Activated CD8-positive, alpha-beta T cell treated with anti-CD3 and anti-CD28 coated beads for 36 hours (primary cell): ENCODE measurements around the gene MRPL19. TPM values are rescaled to one million over a fixed set of nuclear protein-coding genes. Genes with fewer than 3 reads are reported as not detected.

Experiments
- ATAC-seq: fragments of 200-7000 bp; cut with Tn5 transposase; one replicate; pipeline ENCODE4 v1.10.0; 2021; ENCODE audit warnings: mild to moderate bottlenecking, moderate library complexity
- CTCF ChIA-PET: fragments of 350-600 bp; sonication (Branson Sonifier 250); formaldehyde crosslinking; loops from one replicate; lab custom pipeline; 2021; ENCODE audit warnings: antibody characterized with exemption; lab: Charles Lee
- POLR2A ChIA-PET: fragments of 350-600 bp; sonication (Branson Sonifier 250); formaldehyde crosslinking; loops from one replicate; lab custom pipeline; 2021; ENCODE audit warnings: antibody characterized with exemption; lab: Charles Lee
- DNase-seq: peaks from one replicate; pipeline ENCODE4 v3.0.0-alpha.2; 2020
- H3K27ac Mint-ChIP-seq: one replicate; pipeline ENCODE4 v1.8.0; 2021; ENCODE audit warnings: mild to moderate bottlenecking, mixed read lengths
- H3K27me3 Mint-ChIP-seq: one replicate; pipeline ENCODE4 v1.8.0; 2021; ENCODE audit warnings: mixed read lengths
- H3K36me3 Mint-ChIP-seq: one replicate; pipeline ENCODE4 v1.8.0; 2021; ENCODE audit warnings: low read depth, mixed read lengths
- H3K4me1 Mint-ChIP-seq: one replicate; pipeline ENCODE4 v1.8.0; 2021; ENCODE audit warnings: low read depth, mixed read lengths
- H3K4me3 Mint-ChIP-seq: one replicate; pipeline ENCODE4 v1.8.0; 2021; ENCODE audit warnings: mild to moderate bottlenecking, moderate library complexity, mixed read lengths
- H3K9me3 Mint-ChIP-seq: one replicate; pipeline ENCODE4 v1.8.0; 2021; ENCODE audit warnings: mixed read lengths
- CTCF ChIP-seq: fragments of 200-600 bp; IDR thresholded peaks from one replicate; pipeline ENCODE4 v1.8.0; 2022; ENCODE audit warnings: antibody characterized with exemption, mild to moderate bottlenecking
- intact Hi-C: fragments of 100-400 bp; cut with micrococcal nuclease; formaldehyde crosslinking; loops from one replicate; pipeline ENCODE4 v1.10.0; 2022
- total RNA-seq, 2 experiments: library from RNA; stranded (reverse); gene quantifications; one replicate each; pipeline ENCODE4 v1.2.3, GENCODE V29; 2021

Gene MRPL19
- total RNA-seq, 2 experiments from 2014 or later, result 64.3 to 75.4 TPM

- ChIA-PET POLR2A (no interaction called here), CTCF (interaction anchor here (1.2 kb wide), 1 partner anchor 9 kb away, joined by 4 read pairs; no protein-coding TSS in a partner anchor)
- DNase-seq, result no peak
- Mint-ChIP-seq H3K4me3 (no peak overlapping the region), H3K36me3 (peaks cover 2% of the 10 kb centered on the region), H3K9me3 (peaks cover 2% of the 10 kb centered on the region), H3K27me3 (peaks cover 14% of the 10 kb centered on the region), H3K4me1 (no peaks in the 10 kb centered on the region), H3K27ac (no peak overlapping the region)
- TF ChIP-seq CTCF, result no peak
- intact Hi-C loops, result no loop called here
- ATAC-seq, result no peak
These were observed 73.9 kb downstream of the MRPL19 start for GRCh38 chr2:75720525-75720924.

DNA sequence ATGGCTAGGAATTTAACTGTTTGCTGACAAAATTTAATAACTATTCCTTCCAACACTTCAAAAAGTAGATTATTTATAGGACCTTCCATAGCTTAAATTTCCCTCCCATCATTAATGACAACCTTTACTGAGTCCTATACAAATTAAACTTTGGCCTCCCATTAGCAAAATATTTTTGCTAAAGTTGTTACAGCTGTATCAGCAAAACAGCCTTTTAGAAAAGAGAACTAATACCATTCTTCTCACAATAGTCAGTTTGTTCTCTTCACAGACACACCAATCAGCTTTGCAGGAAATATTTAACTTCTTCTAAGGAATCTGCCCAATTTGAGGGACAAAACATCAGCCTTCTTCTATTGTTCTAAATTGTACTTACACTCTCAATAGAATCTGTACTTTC lies 76.1 kb downstream of the MRPL19 start:
- no peak overlapping the region for H3K4me3 Mint-ChIP-seq
- CTCF ChIA-PET, result interaction anchor here (1.0 kb wide), 1 partner anchor 45 kb away, joined by 3 read pairs; no protein-coding TSS in a partner anchor
- peaks cover 2% of the 10 kb centered on the region for H3K36me3 Mint-ChIP-seq
- intact Hi-C loops, result no loop called here
- peaks cover 2% of the 10 kb centered on the region for H3K9me3 Mint-ChIP-seq
- no peak for ATAC-seq
- H3K27ac Mint-ChIP-seq, result no peak overlapping the region
- H3K4me1 Mint-ChIP-seq, result no peaks in the 10 kb centered on the region
- peaks cover 18% of the 10 kb centered on the region for H3K27me3 Mint-ChIP-seq
- POLR2A ChIA-PET, result no interaction called here
- TF ChIP-seq CTCF, result no peak
- no peak for DNase-seq

- no peak for ATAC-seq
- ChIA-PET POLR2A (interaction anchor here (0.6 kb wide), 1 partner anchor 154 kb away, joined by 3 read pairs; no protein-coding TSS in a partner anchor), CTCF (interaction anchor here (0.8 kb wide), 1 partner anchor 17 kb away, joined by 3 read pairs; no protein-coding TSS in a partner anchor)
- Mint-ChIP-seq H3K9me3 (no peaks in the 10 kb centered on the region), H3K27ac (no peak overlapping the region), H3K4me3 (no peak overlapping the region), H3K27me3 (peaks cover 13% of the 10 kb centered on the region), H3K36me3 (no peaks in the 10 kb centered on the region), H3K4me1 (no peaks in the 10 kb centered on the region)
- DNase-seq, result no peak
- no peak for TF ChIP-seq CTCF
- intact Hi-C loops, result no loop called here
These were observed 82.2 kb downstream of the MRPL19 start for GRCh38 chr2:75728614-75729419.

GRCh38 chr2:75729861-75730260 lies 83.3 kb downstream of the MRPL19 start:
- intact Hi-C loops, result no loop called here
- ChIA-PET CTCF (interaction anchor here (1.0 to 1.2 kb wide), 2 partner anchors 10 to 22 kb away, joined by 3 to 4 read pairs; no protein-coding TSS in a partner anchor), POLR2A (no interaction called here)
- no peaks in the 10 kb centered on the region for H3K4me1 Mint-ChIP-seq
- H3K27ac Mint-ChIP-seq, result no peak overlapping the region
- H3K9me3 Mint-ChIP-seq, result no peaks in the 10 kb centered on the region
- peaks cover 12% of the 10 kb centered on the region for H3K27me3 Mint-ChIP-seq
- no peak overlapping the region for H3K4me3 Mint-ChIP-seq
- ATAC-seq, result no peak
- no peak for TF ChIP-seq CTCF
- no peak for DNase-seq
- no peaks in the 10 kb centered on the region for H3K36me3 Mint-ChIP-seq

DNA sequence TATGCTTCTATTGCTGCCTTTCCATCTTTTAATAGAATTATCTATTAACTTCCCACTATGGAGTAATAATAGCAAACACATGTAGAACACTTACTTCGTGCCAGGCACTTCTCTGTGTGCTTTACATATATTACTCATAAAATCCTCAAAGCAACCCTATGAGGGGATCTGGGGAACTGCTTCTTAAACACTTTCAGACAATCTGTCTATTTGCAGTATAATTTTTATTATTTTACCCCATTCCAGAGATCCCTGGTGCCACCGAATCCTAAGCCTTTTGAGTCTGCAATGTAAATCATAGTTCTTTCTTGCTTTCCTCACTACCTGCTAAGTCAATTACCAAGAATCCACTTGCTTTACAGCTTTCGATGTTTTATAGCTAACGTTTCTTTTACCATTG lies 89.7 kb downstream of the MRPL19 start:
- peaks cover 7% of the 10 kb centered on the region for H3K27me3 Mint-ChIP-seq
- ATAC-seq (no peak), DNase-seq (no peak)
- ChIA-PET CTCF (no interaction called here), POLR2A (no interaction called here)
- H3K4me1 Mint-ChIP-seq, result no peaks in the 10 kb centered on the region
- TF ChIP-seq CTCF, result no peak
- H3K36me3 Mint-ChIP-seq, result no peaks in the 10 kb centered on the region
- H3K4me3 Mint-ChIP-seq, result no peak overlapping the region
- no peaks in the 10 kb centered on the region for H3K9me3 Mint-ChIP-seq
- intact Hi-C loops, result no loop called here
- no peak overlapping the region for H3K27ac Mint-ChIP-seq
